ENCODE measurements around the gene TOPAZ1. TPM values are rescaled to one million over a fixed set of nuclear protein-coding genes. Genes with fewer than 3 reads are reported as not detected.

TOPAZ1 gene
- not detected for total RNA-seq

DNA sequence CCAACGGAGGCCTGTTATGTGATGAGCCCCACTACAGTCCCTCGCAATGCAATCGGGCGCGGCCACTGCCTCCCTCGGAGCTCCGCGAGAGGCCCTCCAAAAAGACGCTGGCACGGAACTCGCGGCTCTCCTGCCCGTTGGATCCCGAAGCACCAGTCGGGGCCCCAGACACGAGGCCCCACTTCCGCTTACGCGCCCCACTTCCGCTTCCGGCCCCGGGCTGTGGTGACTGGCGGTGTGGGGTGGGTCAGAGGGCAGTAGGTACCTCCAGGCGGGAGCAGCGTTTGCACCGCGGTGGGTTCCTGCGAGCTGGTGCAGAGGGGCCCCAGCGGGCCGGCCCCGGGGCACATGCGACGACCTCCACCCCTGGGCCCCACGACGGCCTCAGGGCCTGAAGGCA is at the start of gene TOPAZ1:
Gene TOPAZ1 (plus strand): TSS at position 181 of the 400 bp plus-strand sequence. CDS start 168 bp downstream, at position 349.
- TF ChIP-seq, protein P1, sequence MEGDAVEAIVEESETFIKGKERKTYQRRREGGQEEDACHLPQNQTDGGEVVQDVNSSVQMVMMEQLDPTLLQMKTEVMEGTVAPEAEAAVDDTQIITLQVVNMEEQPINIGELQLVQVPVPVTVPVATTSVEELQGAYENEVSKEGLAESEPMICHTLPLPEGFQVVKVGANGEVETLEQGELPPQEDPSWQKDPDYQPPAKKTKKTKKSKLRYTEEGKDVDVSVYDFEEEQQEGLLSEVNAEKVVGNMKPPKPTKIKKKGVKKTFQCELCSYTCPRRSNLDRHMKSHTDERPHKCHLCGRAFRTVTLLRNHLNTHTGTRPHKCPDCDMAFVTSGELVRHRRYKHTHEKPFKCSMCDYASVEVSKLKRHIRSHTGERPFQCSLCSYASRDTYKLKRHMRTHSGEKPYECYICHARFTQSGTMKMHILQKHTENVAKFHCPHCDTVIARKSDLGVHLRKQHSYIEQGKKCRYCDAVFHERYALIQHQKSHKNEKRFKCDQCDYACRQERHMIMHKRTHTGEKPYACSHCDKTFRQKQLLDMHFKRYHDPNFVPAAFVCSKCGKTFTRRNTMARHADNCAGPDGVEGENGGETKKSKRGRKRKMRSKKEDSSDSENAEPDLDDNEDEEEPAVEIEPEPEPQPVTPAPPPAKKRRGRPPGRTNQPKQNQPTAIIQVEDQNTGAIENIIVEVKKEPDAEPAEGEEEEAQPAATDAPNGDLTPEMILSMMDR (IDR thresholded peaks at IDR 0.05; ENCODE audit: low read depth): no peak

DNA sequence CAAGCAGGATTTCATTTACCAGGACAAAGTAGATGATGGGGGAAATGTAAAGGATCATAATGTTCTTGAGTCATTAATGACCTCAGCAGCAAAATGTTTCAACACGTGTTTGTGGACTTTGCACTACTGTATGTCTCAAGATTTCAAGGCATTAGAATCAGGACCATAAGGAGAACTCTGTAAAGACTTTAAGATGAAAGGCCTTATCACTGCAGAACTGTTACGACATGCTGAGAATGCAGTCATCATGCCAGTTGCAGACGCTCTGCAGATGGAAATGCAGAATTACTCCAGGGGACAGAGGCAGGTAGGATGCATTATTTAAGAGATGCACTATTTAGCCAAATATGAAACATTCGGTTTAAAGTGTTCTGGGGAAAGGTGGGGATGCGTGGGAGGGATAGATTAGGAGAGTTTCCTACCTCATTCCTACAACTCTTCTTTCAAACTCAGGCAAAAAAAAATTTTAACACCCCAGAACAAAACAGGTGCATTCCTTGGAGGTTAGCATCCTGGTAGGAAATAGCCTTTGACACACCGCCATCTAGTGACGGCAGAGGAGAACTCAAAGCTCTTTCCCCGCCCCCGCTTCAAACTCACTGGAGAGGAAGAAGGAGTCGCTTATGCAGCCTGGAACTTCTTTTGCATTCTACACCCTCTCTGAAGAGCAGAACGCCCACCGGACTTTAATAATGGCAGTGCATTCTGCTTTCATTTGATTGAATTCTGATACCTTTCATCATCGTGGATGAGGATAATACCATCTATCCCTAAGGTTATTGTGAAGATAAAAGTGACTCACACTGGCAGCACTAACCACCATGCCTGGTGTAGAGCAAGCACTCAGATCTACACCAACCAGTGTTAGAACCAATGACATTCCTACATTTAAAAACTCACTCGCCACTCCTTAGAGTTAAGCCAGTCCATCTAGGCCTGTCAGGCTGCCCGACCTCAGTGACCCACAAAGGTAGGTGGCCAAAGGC is 43.1 kb upstream of the TOPAZ1 start:
- TF ChIP-seq, protein P1 (IDR thresholded peaks at IDR 0.05; ENCODE audit: low read depth): no peak

DNA sequence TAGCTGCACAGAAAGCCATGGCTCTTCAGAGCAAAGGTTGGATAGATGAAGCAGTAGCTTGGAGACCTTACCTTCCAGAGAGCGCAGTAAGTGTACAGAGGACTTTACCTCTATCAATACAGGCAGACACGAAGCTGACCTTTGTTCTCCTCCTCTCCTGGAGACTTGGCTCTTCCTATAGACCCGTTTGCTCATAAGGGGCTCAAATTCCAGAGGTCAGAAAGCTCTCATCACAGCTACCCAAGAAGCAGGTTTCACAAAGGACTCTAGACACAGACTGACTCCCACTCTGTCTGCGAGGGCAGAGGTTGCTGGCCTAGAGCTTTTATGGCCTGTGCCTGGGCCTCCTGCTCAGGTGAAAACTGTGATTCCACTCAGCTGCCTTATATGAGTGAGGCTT is 35.4 kb upstream of the TOPAZ1 start:
- TF ChIP-seq, protein P1 (IDR thresholded peaks at IDR 0.05; ENCODE audit: low read depth): no peak

DNA sequence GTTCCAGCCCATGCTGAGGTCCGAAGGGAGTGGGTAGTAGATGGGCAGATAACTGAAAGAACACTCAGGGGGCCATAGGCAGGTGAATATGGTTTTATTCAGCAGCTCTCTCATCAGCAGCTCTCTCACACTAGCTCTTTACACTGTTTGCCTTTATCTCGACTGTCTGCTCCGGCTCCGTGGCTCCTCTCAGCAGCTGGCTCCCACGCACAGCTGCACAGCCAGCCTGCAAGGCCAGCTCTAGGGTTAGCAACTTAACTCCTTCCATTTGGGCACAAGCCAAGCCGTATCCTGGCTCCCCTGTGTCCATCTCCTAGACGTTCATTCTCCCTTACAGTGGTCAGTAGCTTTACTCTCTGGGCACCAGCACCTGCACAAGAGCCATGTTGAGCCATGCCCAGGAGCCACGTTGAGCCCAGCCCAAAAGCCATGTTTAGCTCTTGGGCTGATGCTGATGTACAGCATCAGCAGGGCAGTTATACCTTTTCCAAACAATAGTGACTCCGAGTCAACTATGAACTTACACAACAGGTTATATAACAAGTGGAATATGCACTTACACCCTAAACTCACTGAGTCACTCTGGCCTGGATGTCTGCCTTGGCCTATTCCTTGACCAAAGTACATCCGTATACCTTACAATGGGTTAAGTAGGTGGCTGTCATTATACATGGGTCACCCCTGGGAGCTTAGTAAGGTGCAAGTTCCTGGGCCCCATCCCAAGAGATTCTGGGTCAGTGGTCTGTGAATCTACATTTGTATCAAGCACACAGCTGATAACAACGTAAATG is 34.6 kb upstream of the TOPAZ1 start:
- TF ChIP-seq, protein P1 (IDR thresholded peaks at IDR 0.05; ENCODE audit: low read depth): no peak

DNA sequence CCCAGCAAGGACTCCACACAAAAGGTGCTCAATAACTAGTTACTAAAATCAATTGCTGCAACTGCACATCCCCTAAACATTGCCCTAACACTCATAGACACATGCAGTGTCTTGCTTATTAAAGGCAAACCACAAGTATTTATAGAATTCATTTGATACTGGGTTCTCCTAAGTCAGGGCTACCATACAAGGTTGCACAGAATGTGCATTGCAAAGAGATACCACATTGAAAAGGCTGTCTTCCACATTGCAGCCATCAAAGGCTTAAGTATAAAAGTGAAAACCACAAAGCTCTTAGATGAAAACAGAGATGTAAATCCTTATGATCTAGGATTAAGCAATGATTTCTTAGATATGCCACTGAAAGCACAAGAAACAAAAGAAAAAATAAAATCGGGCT is 33.6 kb upstream of the TOPAZ1 start:
- TF ChIP-seq, protein P1 (IDR thresholded peaks at IDR 0.05; ENCODE audit: low read depth): no peak

DNA sequence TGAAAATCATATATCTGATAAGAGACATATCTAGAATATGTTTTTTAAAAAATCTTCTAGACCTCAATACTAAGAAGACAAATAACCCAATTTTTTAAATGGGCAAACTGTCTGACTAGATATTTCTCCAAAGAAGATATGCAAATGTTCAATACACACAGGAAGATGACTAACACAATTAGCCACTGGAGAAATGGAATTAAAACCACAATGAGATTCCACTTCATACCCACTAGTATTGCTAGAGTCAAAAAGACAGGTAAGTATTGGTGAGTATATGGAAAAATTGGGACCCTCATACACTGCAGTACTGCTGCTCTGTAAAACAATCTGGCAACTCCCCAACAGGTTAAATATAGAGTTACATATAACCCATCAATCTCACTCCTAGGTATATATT is 33.1 kb upstream of the TOPAZ1 start:
- TF ChIP-seq, protein P1 (IDR thresholded peaks at IDR 0.05; ENCODE audit: low read depth): no peak

DNA sequence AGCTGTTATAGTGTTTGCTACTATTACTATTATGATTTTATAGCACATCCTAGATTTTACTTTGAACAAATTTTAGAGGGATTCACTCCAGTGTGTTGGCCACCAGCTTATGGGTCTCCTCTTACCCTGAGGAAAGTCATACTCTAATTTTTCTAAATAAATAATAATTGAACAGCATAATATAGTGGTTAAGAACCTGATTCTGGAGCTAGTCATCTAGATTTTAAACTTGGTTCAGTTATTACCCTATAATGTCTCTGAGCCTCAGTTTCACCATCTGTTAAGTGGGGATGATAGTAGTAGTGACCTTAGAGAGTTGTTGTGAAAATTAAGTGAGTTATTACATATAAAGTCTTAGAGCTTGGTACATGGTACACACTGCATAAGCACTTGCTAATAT is 30.7 kb upstream of the TOPAZ1 start:
- TF ChIP-seq, protein P1 (IDR thresholded peaks at IDR 0.05; ENCODE audit: low read depth): no peak

Data from subcutaneous adipose tissue (tissue), 4 donors.